ENCODE data around the gene UBE2R2.

The UBE2R2 gene

GRCh38 chr9:33778700-33779351 lies 38.1 kb upstream of the UBE2R2 start:
- POLR2A ChIA-PET, result interaction anchor here (0.5 kb wide), 1 partner anchor 494 kb away, joined by 4 read pairs; no protein-coding TSS in a partner anchor
- Histone ChIP-seq H3K36me3 (ENCODE audit: control insufficient read depth in 2 of 2, insufficient read depth in 1 of 2, low read length in 2 of 2) (no peaks in the 10 kb centered on the region), H3K4me3 (ENCODE audit: low read depth, low read length) (no peak overlapping the region), H3K27ac (ENCODE audit: extremely low read depth, low read depth, low read length) (no peak overlapping the region), H3K9me3 (ENCODE audit: control insufficient read depth, insufficient read depth, low read depth, low read length) (no peaks in the 10 kb centered on the region), H3K4me1 (ENCODE audit: control insufficient read depth, insufficient read depth, low read length) (no peaks in the 10 kb centered on the region)
- peak; percentile 65 for TF ChIP-seq ZNF654 (tag by site-specific recombination; IDR thresholded peaks at IDR 0.05; ENCODE audit: low read depth)
- no peak for TF ChIP-seq ZNF10 (tag by site-specific recombination; IDR thresholded peaks at IDR 0.05)
- TF ChIP-seq YY1 (tag by site-specific recombination; IDR thresholded peaks at IDR 0.05), result 0 out of 2 replicates have a peak, but pooled peaks have one; percentile 53
- TF ChIP-seq ZNF114 (tag by site-specific recombination; IDR thresholded peaks at IDR 0.05), result no peak
- CTCF ChIA-PET, result interaction anchor here (0.6 to 2.9 kb wide), 40 partner anchors 8 to 905 kb away, joined by 3 to 52 read pairs (median 4); no protein-coding TSS in a partner anchor

- Histone ChIP-seq H3K27ac (ENCODE audit: extremely low read depth, low read depth, low read length) (no peak overlapping the region), H3K9me3 (ENCODE audit: control insufficient read depth, insufficient read depth, low read depth, low read length) (no peaks in the 10 kb centered on the region), H3K4me3 (ENCODE audit: low read depth, low read length) (no peak overlapping the region), H3K36me3 (ENCODE audit: control insufficient read depth in 2 of 2, insufficient read depth in 1 of 2, low read length in 2 of 2) (no peaks in the 10 kb centered on the region), H3K4me1 (ENCODE audit: control insufficient read depth, insufficient read depth, low read length) (no peaks in the 10 kb centered on the region)
- CTCF ChIA-PET, result interaction anchor here (2.3 to 2.9 kb wide), 5 partner anchors 11 to 156 kb away, joined by 5 to 52 read pairs (median 14); no protein-coding TSS in a partner anchor
- POLR2A ChIA-PET, result no interaction called here
- TF ChIP-seq ZNF404 (tag by site-specific recombination; IDR thresholded peaks at IDR 0.05) (no peak), ZNF792 (tag by site-specific recombination; IDR thresholded peaks at IDR 0.05) (no peak), ZNF19 (tag by site-specific recombination; IDR thresholded peaks at IDR 0.05; ENCODE audit: low read depth) (no peak), SP3 (tag by site-specific recombination; IDR thresholded peaks at IDR 0.05) (no peak), ZNF157 (tag by site-specific recombination; IDR thresholded peaks at IDR 0.05) (no peak), ZSCAN30 (tag by site-specific recombination; IDR thresholded peaks at IDR 0.05) (no peak), ZNF629 (tag by site-specific recombination; IDR thresholded peaks at IDR 0.05) (no peak), ZNF10 (tag by site-specific recombination; IDR thresholded peaks at IDR 0.05) (no peak), ZBTB44 (tag by site-specific recombination; IDR thresholded peaks at IDR 0.05) (no peak), ZNF146 (tag by site-specific recombination; IDR thresholded peaks at IDR 0.05) (no peak), ZNF791 (tag by site-specific recombination; IDR thresholded peaks at IDR 0.05) (no peak), ZNF211 (tag by site-specific recombination; IDR thresholded peaks at IDR 0.05; ENCODE audit: low read depth) (no peak), PBX3 (CRISPR knock-in tag; IDR thresholded peaks at IDR 0.05) (no peak), ZNF747 (tag by site-specific recombination; IDR thresholded peaks at IDR 0.05) (no peak), ZIC2 (tag by site-specific recombination; IDR thresholded peaks at IDR 0.05) (no peak), OSR2 (tag by site-specific recombination; IDR thresholded peaks at IDR 0.05) (no peak), MEIS1 (CRISPR knock-in tag; IDR thresholded peaks at IDR 0.05; ENCODE audit: borderline replicate concordance) (no peak), ZNF624 (tag by site-specific recombination; IDR thresholded peaks at IDR 0.05) (no peak), ZNF24 (tag by site-specific recombination; IDR thresholded peaks at IDR 0.05) (no peak)
These were observed 36.7 kb upstream of the UBE2R2 start for GRCh38 chr9:33780276-33780675.
